AG04449 (cell line): ENCODE data around the gene MYOM1.

Source experiments
- CTCF ChIA-PET: fragments of 350-600 bp; formaldehyde crosslinking; extraction: SDS; loops from one replicate; lab custom pipeline; 2021; ENCODE audit warnings: antibody characterized with exemption; lab: Yijun Ruan, JAX
- POLR2A ChIA-PET: fragments of 400-600, 350-600 bp; formaldehyde crosslinking; extraction: SDS; loops from one replicate; lab custom pipeline; 2020; ENCODE audit warnings: antibody characterized with exemption, inconsistent platforms; lab: Yijun Ruan, JAX
- DNase-seq: peaks from one replicate; pipeline ENCODE4 v3.0.0-alpha.2; 2010; ENCODE audit warnings: low read depth, low spot score
- H3K4me3 ChIP-seq: 2 replicates; pipeline ENCODE4 v1.5.1; 2011; ENCODE audit warnings: low read depth, mild to moderate bottlenecking, control low read depth, low read length
- TF ChIP-seq, protein P1 (sequence below): IDR thresholded peaks from one replicate; pipeline ENCODE4 v1.5.1; 2011; ENCODE audit warnings: mild to moderate bottlenecking, moderate library complexity, low read length, control low read depth, inconsistent platforms; ENCODE audit not compliant: insufficient read depth; ENCODE audit errors: missing control alignments

MYOM1 gene

DNA sequence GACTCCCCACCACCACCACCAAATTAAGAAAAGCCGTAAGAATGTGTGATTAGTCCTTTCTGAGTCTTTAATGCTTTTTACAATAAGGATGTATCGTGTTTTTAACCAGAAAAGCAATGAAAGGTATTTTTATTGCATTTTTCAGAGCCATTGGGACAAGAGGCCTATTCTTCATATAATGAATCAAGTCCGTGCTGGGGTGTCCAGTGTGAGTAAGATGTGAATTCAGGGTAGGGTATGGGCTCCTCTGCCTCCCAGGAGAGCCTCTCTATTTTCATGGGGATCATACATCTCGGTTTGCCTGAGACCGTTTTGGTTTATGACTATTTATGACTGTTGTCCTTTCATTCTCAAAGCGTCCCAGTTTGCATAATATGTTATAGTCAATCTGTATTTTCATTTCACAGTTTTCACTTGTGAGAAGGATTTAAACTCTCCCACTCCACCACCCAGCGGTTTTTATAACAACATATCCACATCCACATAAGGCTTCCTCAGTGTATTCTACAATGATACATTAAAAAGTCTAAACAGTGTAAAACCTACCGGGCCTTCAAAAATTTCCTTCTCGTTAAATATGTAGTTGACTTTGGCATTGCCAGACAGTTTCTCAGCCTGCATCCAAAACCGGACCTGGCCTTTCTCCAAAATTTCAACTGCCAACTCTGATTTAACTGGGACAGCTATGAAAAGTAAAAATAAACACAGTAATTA, 126.0 kb downstream of the MYOM1 start:
- POLR2A ChIA-PET, result no interaction called here
- no peak for DNase-seq
- TF ChIP-seq, protein P1, sequence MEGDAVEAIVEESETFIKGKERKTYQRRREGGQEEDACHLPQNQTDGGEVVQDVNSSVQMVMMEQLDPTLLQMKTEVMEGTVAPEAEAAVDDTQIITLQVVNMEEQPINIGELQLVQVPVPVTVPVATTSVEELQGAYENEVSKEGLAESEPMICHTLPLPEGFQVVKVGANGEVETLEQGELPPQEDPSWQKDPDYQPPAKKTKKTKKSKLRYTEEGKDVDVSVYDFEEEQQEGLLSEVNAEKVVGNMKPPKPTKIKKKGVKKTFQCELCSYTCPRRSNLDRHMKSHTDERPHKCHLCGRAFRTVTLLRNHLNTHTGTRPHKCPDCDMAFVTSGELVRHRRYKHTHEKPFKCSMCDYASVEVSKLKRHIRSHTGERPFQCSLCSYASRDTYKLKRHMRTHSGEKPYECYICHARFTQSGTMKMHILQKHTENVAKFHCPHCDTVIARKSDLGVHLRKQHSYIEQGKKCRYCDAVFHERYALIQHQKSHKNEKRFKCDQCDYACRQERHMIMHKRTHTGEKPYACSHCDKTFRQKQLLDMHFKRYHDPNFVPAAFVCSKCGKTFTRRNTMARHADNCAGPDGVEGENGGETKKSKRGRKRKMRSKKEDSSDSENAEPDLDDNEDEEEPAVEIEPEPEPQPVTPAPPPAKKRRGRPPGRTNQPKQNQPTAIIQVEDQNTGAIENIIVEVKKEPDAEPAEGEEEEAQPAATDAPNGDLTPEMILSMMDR, result no peak
- no peak overlapping the region for H3K4me3 ChIP-seq
- CTCF ChIA-PET, result interaction anchor here (1.2 kb wide), 1 partner anchor 33 kb away, joined by 4 read pairs; no protein-coding TSS in a partner anchor

DNA sequence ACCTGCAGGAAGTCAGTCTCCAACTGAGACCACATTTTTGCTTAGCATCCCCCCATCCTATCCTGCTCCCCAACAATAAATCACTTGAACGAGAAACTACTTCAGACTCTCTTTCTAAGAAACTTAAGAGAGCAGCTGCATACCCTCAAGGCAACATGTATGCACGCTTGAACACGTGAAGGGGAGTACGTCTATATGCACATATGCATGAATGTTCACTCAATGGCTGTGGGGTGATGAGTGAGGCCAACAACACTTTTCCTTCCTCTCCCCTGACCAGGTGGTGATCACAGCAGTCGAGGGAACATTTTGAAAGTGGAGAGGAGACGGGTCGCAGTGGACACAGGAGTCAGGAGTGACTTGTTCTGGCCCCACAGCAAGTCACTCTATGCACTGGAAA, 127.0 kb downstream of the MYOM1 start:
- CTCF ChIA-PET, result no interaction called here
- H3K4me3 ChIP-seq, result no peak overlapping the region
- TF ChIP-seq, protein P1, result no peak
- no peak for DNase-seq
- POLR2A ChIA-PET, result no interaction called here

- TF ChIP-seq, protein P1, result no peak
- DNase-seq, result no peak
- ChIA-PET CTCF (interaction anchor here (1.4 to 4.9 kb wide), 4 partner anchors 27 to 157 kb away, joined by 3 to 26 read pairs (median 7); no protein-coding TSS in a partner anchor), POLR2A (no interaction called here)
- H3K4me3 ChIP-seq, result no peak overlapping the region
These were observed 130.2 kb downstream of the MYOM1 start for GRCh38 chr18:3089579-3089978.

DNA sequence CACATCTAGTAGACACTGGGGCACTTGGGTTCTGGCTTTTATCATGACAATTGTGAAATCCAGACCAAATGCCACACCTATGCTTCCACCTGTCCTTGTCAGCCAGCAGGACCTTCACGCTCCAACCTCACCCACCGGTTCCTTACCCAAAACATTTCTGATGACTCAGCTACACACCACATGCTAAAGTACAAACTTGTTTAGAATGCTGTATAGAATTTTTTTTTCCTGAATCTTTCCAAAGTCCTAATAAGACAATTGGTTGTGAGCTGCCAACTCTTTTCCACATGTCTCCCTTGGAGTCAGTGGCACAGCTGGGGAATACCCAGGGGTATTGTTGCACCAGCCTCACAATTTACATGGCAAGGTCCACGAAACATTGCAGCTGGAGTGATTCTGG, 131.3 kb downstream of the MYOM1 start:
- TF ChIP-seq, protein P1, result no peak
- ChIA-PET CTCF (interaction anchor here (0.9 to 4.9 kb wide), 5 partner anchors 9 to 156 kb away, joined by 3 to 26 read pairs (median 3); no protein-coding TSS in a partner anchor), POLR2A (no interaction called here)
- no peak for DNase-seq
- no peak overlapping the region for H3K4me3 ChIP-seq

DNA sequence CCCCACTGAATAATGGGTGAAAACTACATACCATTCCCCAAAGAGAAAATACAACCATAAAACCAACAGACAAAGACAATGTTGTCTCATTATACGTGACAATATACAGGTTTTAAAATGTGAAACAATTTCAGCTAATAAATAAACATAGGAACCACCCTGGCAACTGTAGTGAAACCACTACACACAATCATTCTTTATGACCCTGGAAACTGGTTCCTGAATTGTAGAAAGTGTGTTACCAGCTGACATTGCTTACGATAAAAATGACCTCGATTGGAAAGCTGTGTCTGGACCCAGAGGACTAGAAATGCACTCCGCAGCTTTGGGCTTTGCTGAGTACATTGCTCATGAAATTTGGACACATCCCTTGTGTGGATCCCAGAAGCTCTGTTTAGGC, 132.9 kb downstream of the MYOM1 start:
- CTCF ChIA-PET, result interaction anchor here (4.9 kb wide), 1 partner anchor 41 kb away, joined by 26 read pairs; no protein-coding TSS in a partner anchor
- no peak for DNase-seq

GRCh38 chr18:3085612-3086011, 134.2 kb downstream of the MYOM1 start:
- DNase-seq, result no peak
- POLR2A ChIA-PET, result no interaction called here
- H3K4me3 ChIP-seq, result no peak overlapping the region
- TF ChIP-seq, protein P1, result no peak
- CTCF ChIA-PET, result interaction anchor here (0.9 kb wide), 1 partner anchor 10 kb away, joined by 3 read pairs; no protein-coding TSS in a partner anchor

More for the DNA sequence above, 132.9 kb downstream of the MYOM1 start:
- no peak overlapping the region for H3K4me3 ChIP-seq
- TF ChIP-seq, protein P1, result no peak
- POLR2A ChIA-PET, result interaction anchor here (0.5 kb wide), 1 partner anchor 78 kb away, joined by 3 read pairs; no protein-coding TSS in a partner anchor
